Ectodermal cell (in vitro differentiated cells): ENCODE results near the gene UMAD1.

ENCODE experiments used
- H3K27ac ChIP-seq: 2 replicates; pipeline ENCODE4 v1.7.0; 2013; ENCODE audit warnings: mild to moderate bottlenecking, low read depth, low read length; ENCODE audit not compliant: insufficient read depth, poor library complexity, severe bottlenecking
- H3K27me3 ChIP-seq: 2 replicates; pipeline ENCODE4 v1.7.0; 2013; ENCODE audit warnings: mild to moderate bottlenecking, low read length; ENCODE audit not compliant: insufficient read depth, control insufficient read depth, poor library complexity, severe bottlenecking
- H3K36me3 ChIP-seq: one replicate; pipeline ENCODE4 v1.7.0; 2013; ENCODE audit warnings: low read length; ENCODE audit not compliant: control insufficient read depth, insufficient read depth
- H3K4me1 ChIP-seq: one replicate; pipeline ENCODE4 v1.7.0; 2013; ENCODE audit warnings: low read length; ENCODE audit not compliant: control insufficient read depth, insufficient read depth
- H3K4me3 ChIP-seq: 2 replicates; pipeline ENCODE4 v1.7.0; 2013; ENCODE audit warnings: low read depth, low read length, control low read depth; ENCODE audit not compliant: insufficient read depth
- H3K9me3 ChIP-seq: 2 replicates; pipeline ENCODE4 v1.7.0; 2013; ENCODE audit warnings: mild to moderate bottlenecking, low read length, moderate library complexity; ENCODE audit not compliant: control insufficient read depth
- whole genome bisulfite sequencing, 2 experiments: methylation state at CpG; one replicate each; pipeline ENCODE4 v1.1.7; 2013; ENCODE audit warnings: missing lambda C conversion rate in 2 of 2; 5-methylcytosine and 5-hydroxymethylcytosine counted together

Gene UMAD1

DNA sequence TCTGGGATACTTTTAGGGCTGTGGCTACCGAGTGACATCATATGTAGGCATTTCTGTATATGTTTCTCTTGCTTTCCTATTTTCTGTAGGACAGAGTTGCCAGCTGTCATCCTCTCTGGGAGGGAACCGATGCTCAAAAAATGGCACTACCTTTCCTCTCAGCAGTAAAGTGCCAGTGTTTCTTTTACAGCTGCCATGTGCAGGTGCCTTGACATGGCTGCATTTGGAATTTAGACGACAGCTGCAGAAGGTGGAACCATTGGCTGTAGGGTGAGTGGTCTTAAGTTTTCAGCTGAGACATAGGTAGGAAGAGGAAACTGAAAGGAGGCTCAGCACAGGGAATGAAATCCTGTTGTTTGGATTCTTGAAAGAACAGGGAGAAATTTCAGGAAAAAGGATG is 98.1 kb downstream of the UMAD1 start:
- H3K36me3 ChIP-seq = no peaks in the 10 kb centered on the region
- H3K4me1 ChIP-seq = peaks cover 20% of the 10 kb centered on the region
- no peak overlapping the region for H3K4me3 ChIP-seq
- WGBS, 2 experiments = 91 to 95% methylated on average over 3 of the region's 3 CpGs
- no peaks in the 10 kb centered on the region for H3K9me3 ChIP-seq
- no peaks in the 10 kb centered on the region for H3K27me3 ChIP-seq
- no peak overlapping the region for H3K27ac ChIP-seq

DNA sequence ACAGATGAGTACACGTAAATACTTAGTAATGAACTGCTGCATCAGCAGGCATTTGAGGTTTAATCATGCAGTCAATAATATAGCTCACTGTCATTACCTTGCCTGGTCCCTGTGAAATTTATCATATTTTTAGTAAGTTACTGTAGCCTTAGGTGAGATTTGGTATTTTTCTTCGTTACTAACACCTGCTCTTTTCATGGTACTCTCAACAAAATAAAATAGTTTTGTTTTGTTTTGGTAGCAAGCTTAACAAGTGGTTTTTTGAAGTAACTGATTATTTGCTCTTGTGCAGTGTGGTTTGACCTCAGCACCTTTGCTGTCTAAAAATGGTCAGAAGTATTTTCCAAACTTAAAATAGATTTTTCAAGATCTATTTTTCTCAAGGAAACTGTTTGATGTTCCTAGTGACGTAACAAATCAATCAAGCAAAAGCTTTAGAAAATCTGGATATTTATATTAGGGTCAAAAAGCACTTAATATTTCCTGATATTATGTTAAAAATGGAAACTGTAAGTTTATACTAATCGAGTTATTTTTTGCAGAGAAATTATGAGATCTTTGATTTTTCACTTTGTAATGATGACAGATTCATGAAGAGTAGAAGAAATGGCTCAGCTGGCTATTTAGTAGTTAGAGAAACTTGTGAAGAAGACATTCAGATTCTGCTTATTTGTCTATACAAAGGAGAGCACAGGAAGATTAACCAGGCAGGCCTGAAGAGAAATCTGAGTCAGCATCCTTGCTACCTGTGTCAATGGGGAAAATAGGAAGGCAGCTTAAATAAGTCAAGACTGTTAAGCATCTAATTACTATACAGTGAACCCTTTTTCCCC is 98.9 kb downstream of the UMAD1 start:
- Histone ChIP-seq H3K9me3 (no peaks in the 10 kb centered on the region), H3K36me3 (no peaks in the 10 kb centered on the region), H3K27ac (no peak overlapping the region), H3K4me3 (no peak overlapping the region), H3K4me1 (peaks cover 20% of the 10 kb centered on the region), H3K27me3 (no peaks in the 10 kb centered on the region)
- 92 to 98% methylated on average over 2 to 4 of the region's 4 CpGs for WGBS, 2 experiments

- Histone ChIP-seq H3K27me3 (no peaks in the 10 kb centered on the region), H3K27ac (no peak overlapping the region), H3K9me3 (no peaks in the 10 kb centered on the region), H3K4me1 (peaks cover 20% of the 10 kb centered on the region), H3K36me3 (no peaks in the 10 kb centered on the region), H3K4me3 (no peak overlapping the region)
- 94 to 98% methylated on average over 2 of the region's 2 CpGs for WGBS, 2 experiments
Observed at GRCh38 chr7:7740037-7740355, 99.4 kb downstream of the UMAD1 start.

GRCh38 chr7:7742223-7742622 is 101.7 kb downstream of the UMAD1 start:
- H3K27me3 ChIP-seq = no peaks in the 10 kb centered on the region
- H3K4me1 ChIP-seq = peaks cover 11% of the 10 kb centered on the region
- no peaks in the 10 kb centered on the region for H3K36me3 ChIP-seq
- H3K9me3 ChIP-seq = no peaks in the 10 kb centered on the region
- WGBS, 2 experiments = 95 to 98% methylated on average over 12 of the region's 12 CpGs
- no peak overlapping the region for H3K27ac ChIP-seq
- H3K4me3 ChIP-seq = no peak overlapping the region

GRCh38 chr7:7745258-7745657 is 104.7 kb downstream of the UMAD1 start:
- Histone ChIP-seq H3K36me3 (no peaks in the 10 kb centered on the region), H3K27ac (no peak overlapping the region), H3K4me3 (no peak overlapping the region), H3K27me3 (no peaks in the 10 kb centered on the region), H3K9me3 (no peaks in the 10 kb centered on the region), H3K4me1 (no peaks in the 10 kb centered on the region)
- WGBS, 2 experiments = 94 to 98% methylated on average over 4 of the region's 4 CpGs

GRCh38 chr7:7745966-7746365 is 105.4 kb downstream of the UMAD1 start:
- Histone ChIP-seq H3K27ac (no peak overlapping the region), H3K27me3 (no peaks in the 10 kb centered on the region), H3K36me3 (no peaks in the 10 kb centered on the region), H3K9me3 (no peaks in the 10 kb centered on the region), H3K4me3 (no peak overlapping the region), H3K4me1 (no peaks in the 10 kb centered on the region)
- 92 to 96% methylated on average over 4 of the region's 4 CpGs for WGBS, 2 experiments

DNA sequence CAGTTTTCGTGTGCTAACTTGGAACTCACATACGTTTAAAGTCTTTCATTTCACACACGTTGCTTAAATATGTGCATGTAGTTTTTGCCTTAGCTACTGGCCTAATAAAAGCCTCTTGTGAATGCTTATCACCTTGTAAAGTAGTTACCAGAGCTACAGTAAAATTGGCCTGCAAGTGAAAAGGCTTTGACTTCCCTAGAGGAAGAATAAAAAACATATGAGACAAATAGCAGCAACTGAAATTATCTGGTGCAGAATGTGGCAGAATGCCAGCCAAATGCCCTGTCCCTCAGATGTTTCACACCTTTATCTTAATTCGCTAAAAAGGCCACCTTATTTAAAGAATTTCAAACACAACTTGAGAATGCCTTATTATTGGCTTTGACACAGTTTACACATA is 105.9 kb downstream of the UMAD1 start:
- WGBS, 2 experiments = 95 to 96% methylated on average over 4 of the region's 4 CpGs
- H3K27ac ChIP-seq = no peak overlapping the region
- no peaks in the 10 kb centered on the region for H3K4me1 ChIP-seq
- no peak overlapping the region for H3K4me3 ChIP-seq
- no peaks in the 10 kb centered on the region for H3K36me3 ChIP-seq
- H3K9me3 ChIP-seq = no peaks in the 10 kb centered on the region
- no peaks in the 10 kb centered on the region for H3K27me3 ChIP-seq

DNA sequence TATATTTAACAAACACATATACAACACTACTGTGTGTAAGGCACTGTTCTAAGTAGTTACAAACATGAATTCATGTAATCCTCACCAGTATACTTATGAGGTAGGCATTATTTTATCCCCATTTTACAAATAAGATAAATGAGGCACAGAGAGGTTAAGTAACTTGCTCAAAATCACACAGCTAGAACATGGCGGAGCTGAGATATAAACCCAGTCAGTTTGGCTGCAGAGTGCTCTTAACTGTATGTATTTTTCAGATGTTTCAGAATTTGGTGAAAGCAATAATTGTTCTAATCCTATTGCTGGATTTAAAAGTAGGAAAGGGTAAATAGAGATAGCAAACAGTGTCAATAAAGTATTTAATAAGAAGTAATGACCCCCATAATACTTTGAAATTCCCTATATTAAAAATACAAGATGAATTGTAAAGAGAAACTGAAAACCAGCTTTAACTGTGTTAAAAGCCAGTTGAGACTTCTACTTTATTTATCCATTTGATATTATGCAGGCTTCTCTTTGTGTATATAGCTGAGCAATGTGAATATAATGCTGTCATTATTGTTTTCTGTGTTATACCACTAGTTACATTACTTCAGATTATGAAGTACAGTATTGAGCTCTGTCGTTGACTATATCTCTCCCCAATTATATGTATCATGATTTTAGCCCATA is 110.2 kb downstream of the UMAD1 start:
- Histone ChIP-seq H3K27ac (no peak overlapping the region), H3K9me3 (no peaks in the 10 kb centered on the region), H3K36me3 (no peaks in the 10 kb centered on the region), H3K27me3 (no peaks in the 10 kb centered on the region), H3K4me3 (no peak overlapping the region), H3K4me1 (no peaks in the 10 kb centered on the region)
- 92% methylated on average over 1 of the region's 2 CpGs for WGBS, 2 experiments

DNA sequence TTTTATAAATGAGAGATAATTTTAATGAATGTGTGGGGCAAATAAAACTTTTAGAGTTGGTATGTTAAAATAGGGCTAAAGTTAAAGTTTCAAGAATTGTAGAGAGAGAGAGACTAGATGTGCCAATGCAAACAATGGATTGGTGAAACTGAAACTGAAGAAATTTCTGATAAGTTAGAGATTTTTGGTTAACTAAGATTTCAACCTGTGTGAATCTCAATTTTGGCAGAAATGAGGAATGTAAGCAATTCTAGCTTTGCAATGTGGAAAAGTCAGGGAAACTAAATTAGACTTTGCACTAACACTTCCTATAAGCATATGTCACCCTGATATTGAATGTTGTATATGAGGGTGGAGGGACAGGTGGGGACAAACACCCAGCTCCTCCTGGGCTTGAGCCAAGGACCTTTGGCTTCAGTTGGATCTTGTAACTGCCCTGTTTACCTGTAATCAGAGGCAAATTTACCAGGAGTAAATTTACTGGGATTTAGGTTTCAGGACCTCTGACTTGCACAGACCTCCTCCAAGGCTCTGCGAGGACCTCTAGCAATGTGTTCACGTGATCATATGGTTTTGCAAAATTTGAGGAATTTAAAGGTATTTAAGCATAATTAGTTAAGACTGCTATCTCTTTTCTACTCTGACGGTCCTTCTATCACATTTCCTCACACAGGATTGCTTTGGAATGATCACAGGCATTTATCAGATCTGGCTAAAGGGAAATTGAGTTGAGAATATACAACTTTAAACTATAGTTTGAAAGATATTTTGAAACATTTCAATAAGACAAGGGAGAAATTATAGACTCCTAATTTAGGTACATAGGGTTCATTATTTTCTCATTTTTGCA is 110.9 kb downstream of the UMAD1 start:
- H3K27me3 ChIP-seq = no peaks in the 10 kb centered on the region
- H3K36me3 ChIP-seq = no peaks in the 10 kb centered on the region
- H3K27ac ChIP-seq = peak overlapping the region; percentile 50
- no peak overlapping the region for H3K4me3 ChIP-seq
- H3K9me3 ChIP-seq = no peaks in the 10 kb centered on the region
- no peaks in the 10 kb centered on the region for H3K4me1 ChIP-seq
- WGBS, 2 experiments = 92 to 100% methylated on average over 2 of the region's 3 CpGs

- Histone ChIP-seq H3K27ac (no peak overlapping the region), H3K4me1 (peaks cover 3% of the 10 kb centered on the region)
Observed at GRCh38 chr7:7756577-7756976, 116.0 kb downstream of the UMAD1 start.

More at GRCh38 chr7:7756577-7756976, 116.0 kb downstream of the UMAD1 start:
- 96 to 98% methylated on average over 3 of the region's 3 CpGs for WGBS, 2 experiments
- no peaks in the 10 kb centered on the region for H3K27me3 ChIP-seq
- H3K36me3 ChIP-seq = no peaks in the 10 kb centered on the region
- no peaks in the 10 kb centered on the region for H3K9me3 ChIP-seq
- H3K4me3 ChIP-seq = no peak overlapping the region
